Fibroblast of upper back skin (primary cell): ENCODE data around the gene FUOM.

Experiments
- DNase-seq: peaks from one replicate; pipeline ENCODE4 v3.0.0-alpha.2; 2013

FUOM gene

DNA sequence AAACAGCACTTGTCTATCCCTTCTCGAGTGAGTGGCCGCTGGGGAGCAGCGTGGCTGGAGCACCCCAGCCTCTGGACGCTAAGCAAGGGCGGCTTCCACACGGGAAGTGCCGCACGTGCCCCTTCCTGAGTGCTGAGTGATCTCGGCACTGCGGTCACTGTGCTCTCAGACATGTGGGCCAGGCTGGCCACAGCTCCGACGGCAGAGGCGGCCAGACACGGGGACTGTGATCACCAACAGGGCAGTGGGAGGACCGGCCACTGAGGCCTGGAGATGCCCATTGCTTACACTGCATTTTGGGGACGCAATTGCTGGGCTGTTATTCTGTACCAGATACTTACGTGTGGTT is 8.3 kb upstream of the FUOM start:
- DNase-seq, result no peak

- no peak for DNase-seq
Measured at GRCh38 chr10:133365461-133366129, 7.8 kb upstream of the FUOM start.

DNA sequence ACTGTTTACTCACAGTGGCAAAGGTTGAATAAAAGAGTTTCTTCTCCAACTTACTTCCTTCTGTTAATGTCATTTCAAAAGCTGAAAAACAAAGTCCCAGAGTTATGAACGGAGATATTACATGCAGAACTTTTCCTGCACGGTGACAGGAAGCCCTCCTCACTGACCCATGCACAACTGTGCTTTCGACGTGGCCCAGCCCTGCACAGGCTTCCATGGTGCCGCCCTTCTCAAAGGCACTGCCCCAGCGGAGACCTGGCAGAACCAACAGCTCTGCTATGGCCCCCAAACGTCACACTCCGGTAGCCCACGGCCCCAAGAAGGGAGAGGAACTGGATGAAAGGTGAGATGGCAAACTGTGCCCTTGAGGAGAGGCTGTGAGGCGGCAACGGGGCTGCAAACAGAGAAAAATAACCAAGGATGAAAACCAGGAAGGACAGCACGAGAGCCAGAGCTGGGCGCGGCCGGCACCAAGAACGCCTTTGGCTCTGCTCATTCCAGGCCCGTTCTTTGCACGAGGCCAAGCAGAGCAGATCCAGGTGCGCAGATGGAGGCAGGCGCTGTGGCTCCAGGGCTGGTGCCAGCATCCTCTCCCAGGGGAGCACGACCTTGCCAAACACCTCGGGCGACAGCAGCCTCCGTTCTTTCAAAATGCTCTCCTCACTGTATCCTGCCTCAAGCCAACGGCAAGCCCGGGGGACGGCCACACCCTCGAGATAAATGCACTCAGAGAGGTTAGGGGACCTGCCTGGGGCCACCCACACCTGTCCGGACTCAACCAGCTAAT is 7.0 kb upstream of the FUOM start:
- no peak for DNase-seq

GRCh38 chr10:133362846-133363245 is 5.0 kb upstream of the FUOM start:
- no peak for DNase-seq

DNA sequence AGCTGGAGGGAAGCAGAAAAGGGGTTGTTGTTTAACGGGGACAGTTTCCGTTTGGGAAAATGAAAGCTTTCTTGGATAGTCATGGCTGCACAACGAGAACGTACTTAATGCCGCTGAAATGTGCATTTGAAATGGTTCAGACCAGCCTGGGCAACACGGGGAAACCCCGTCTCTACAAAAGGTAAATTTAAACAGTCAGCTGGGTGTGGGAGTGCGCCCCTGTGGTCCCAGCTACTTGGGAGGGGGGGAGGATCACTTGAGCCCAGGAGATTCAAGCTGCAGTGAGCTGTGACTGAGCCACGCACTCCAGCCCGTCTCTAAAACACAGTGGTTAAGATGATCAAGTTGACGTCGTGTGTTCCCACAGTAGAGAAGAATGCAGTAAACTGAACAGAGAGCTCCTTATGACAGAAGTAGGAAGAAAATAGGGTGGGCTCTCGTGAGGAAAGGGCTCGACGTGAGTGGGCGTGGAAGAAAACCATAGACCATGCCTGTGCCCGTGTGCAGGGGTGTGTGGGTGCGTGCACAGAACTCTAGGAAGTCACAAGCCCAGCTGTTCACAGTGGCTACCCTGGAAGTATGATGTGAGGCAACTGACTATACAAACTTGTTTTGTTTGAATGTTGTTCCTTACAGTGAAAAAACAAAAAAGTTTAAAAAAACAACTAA is 4.1 kb upstream of the FUOM start:
- no peak for DNase-seq

DNA sequence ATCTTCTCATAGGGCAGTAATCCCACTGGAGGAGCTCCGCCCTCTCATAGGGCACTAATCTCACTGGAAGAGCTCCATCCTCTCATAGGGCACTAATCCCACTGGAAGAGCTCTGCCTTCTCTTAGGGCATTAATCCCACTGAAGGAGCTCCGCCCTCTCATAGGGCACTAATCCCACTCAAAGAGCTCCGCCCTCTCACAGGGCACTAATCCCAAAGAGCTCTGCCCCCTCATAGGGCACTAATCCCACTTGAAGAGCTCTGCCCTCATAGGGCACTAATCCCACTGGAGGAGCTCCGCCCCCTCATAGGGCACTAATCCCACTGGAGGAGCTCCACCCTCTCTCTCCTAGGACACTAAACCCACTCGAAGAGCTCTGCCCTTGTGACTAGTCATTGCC is 3.4 kb upstream of the FUOM start:
- DNase-seq, result no peak

DNA sequence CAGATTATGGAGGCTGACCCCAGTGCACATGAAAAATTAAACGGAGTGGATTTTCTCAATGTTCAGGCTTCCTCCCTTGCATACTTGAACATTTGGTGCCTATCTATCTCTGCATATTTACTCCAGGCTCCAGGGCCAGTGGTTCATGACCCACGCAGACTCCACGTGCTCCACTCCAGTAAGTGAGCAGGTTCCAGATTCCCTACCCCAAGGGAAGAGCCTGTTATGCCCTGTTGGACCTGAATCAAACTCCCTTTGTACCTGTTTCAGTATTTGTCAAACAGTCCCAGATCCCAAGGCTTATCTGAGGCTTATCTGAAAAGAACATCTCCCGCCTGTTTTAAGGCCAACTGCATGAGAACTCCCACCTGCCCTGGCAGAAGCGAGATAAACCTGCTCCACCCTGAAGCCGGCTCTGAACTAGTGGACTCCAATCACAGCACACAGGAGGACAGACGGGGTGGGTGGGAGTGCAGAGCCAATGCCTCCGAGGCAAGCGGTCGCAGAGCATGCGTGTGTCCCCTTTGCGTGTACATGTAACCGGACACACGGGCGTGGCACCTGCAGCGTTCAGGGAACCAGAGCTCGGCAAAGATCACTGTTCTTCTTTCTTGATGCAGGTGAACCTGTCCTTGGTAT is 2.3 kb upstream of the FUOM start:
- no peak for DNase-seq

DNA sequence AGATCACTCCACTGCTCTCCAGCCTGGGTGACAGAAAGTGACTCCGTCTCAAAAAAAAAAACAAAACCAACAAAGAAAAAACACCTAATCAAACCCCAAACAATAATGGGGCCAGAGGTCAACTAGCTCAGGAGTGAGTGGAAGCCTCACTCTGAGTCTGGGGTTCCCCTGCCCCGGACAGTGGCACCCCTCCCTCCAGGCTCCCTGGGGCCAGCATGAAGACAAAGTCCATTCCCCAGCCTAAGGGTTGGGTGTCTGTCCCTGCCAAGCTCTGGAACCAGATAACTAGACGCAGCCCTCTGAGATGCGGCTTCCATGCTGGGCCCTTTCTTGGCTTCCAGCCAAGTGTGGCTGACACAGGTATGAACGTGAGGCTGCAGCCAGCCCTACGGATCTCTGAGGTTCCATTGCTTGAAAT is 1.7 kb upstream of the FUOM start:
- no peak for DNase-seq

DNA sequence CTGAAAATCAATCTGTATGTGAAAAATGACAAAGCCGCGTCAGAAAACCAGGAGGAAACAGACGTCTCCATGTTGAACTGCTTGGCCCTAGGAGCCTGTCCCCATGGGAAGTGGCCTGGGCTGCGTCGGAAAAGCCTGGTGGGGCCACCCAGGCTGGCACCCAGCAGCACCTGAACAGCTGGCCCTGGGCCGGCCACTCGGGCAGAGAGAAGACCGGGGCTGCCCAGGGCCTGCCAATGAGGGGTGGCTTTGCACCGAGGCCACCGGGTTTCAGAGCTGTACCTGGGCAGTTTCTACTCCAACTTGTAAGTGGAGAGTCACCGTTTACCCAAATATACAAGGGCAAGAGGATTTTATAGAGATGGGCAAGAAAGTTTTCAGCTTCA is 1.1 kb upstream of the FUOM start:
- DNase-seq, result no peak

GRCh38 chr10:133358162-133358924 is 524 bp upstream of the FUOM start:
- no peak for DNase-seq

DNA sequence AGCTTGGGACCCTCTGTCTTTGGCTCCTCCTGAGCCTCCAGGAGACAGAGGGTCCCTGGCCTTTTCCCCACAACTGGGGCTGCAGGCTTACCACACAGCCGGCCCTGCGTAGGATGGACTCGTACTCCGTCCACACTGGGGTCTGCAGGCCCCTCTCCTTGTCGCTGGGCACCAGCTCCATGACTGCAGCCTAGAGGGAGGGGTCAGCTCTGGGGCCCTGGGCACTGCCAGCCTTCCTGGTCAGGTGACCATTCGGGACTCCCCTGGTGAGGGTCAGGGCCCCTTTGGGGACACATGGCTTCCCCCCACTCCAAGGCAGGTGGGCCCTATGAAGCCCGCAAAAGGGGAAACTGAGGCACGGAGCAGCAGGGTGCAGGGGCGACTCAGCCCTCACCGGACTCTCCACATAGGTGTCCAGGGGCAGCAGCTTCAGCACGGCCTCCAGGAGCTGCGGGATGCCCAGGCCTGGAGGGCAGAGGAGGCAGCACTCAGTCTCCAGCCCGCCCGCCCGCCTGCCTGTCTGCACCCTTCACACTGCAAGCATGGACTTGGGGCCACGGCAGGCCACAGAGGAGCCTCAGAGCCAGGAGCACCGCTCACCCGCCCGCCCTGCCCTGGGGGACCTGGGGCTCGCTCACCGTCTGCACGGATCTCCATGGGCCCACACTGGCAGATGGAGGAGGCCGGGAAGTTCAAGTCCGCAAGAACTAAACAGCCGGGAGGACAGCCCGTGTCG is 1.1 kb downstream of the FUOM start:
- no peak for DNase-seq

GRCh38 chr10:133355991-133356390 is 1.8 kb downstream of the FUOM start:
- no peak for DNase-seq

DNA sequence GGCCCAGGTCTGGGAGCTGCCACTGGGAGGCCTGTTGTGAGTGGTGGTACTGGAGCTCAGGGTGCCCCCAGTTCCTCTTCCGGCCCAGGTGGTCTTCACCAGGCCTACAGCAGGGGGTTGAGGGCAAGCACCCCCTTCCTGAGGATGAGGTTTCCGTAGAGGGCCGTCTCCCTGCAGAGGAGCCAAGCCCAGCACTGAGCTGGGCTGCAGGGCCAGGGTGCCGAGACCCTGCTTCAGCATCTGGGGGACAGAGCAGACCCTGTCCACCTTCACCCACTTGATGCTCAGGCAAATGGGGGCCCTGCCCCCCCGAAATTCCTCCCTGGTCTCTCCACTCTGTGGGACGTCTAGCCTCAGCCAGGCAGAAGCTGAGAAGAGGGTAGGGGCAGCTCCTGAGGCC is 2.6 kb downstream of the FUOM start:
- DNase-seq, result no peak

- no peak for DNase-seq
Measured at GRCh38 chr10:133354672-133355240, 3.1 kb downstream of the FUOM start.

DNA sequence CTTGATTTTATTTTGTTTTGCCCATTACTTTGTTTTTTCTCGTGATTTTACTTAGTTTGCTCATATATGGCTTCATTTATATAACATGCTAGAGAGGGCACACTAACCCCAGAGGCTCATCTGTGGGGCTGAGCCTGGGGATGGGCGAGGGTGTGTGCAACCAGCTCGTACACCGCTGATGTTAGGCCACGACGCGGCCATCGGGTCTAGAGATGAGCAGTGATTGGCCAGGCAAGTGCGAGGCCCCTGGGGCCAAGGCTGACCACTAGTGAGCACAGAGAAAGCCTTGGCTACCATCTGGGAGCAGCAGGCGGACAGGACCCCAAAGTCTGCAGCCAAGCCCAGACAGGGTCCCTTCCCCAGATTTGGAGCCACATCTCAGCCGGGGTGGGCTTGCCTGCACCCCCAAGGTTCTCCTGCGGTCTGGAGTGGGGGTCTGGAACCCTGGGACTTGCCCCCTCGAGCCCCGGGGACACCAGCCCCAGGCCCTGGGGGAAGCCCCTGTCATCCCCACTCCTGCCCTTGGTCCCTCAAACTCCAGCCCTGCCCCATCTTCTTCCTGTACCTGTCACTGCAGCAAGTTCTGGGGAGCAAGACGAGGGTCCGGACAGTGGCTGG is 3.7 kb downstream of the FUOM start:
- no peak for DNase-seq

- no peak for DNase-seq
Measured at GRCh38 chr10:133353202-133353959, 4.4 kb downstream of the FUOM start.

- DNase-seq, result no peak
Measured at GRCh38 chr10:133351408-133352318, 6.2 kb downstream of the FUOM start.

- DNase-seq, result no peak
Measured at GRCh38 chr10:133350950-133351329, 6.9 kb downstream of the FUOM start.

GRCh38 chr10:133350283-133350949 is 7.4 kb downstream of the FUOM start:
- DNase-seq, result no peak
